ENCODE data around the gene DISC1.

DNA sequence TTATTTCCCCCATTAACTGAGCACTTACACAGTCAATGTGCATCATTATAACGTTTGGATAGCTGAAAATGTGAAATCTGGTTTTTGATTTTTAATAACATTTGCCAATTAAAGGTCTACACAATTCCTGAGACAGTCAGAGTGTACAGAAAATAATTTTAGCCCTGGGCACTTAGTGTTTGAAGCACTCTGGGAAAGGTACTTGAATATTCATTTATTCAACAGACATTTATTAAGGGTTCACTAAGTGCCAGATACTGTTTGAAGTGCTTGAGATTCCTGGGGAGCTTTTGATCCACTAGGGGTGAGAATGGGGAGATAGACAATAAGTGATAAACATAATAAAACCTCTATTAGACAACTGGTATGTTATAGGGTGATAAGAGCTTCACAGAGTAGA lies 141.8 kb downstream of the DISC1 start:
- no peak for TF ChIP-seq YY1 (IDR thresholded peaks at IDR 0.05; ENCODE audit: low read depth)
- TF ChIP-seq, protein P1, sequence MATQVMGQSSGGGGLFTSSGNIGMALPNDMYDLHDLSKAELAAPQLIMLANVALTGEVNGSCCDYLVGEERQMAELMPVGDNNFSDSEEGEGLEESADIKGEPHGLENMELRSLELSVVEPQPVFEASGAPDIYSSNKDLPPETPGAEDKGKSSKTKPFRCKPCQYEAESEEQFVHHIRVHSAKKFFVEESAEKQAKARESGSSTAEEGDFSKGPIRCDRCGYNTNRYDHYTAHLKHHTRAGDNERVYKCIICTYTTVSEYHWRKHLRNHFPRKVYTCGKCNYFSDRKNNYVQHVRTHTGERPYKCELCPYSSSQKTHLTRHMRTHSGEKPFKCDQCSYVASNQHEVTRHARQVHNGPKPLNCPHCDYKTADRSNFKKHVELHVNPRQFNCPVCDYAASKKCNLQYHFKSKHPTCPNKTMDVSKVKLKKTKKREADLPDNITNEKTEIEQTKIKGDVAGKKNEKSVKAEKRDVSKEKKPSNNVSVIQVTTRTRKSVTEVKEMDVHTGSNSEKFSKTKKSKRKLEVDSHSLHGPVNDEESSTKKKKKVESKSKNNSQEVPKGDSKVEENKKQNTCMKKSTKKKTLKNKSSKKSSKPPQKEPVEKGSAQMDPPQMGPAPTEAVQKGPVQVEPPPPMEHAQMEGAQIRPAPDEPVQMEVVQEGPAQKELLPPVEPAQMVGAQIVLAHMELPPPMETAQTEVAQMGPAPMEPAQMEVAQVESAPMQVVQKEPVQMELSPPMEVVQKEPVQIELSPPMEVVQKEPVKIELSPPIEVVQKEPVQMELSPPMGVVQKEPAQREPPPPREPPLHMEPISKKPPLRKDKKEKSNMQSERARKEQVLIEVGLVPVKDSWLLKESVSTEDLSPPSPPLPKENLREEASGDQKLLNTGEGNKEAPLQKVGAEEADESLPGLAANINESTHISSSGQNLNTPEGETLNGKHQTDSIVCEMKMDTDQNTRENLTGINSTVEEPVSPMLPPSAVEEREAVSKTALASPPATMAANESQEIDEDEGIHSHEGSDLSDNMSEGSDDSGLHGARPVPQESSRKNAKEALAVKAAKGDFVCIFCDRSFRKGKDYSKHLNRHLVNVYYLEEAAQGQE (IDR thresholded peaks at IDR 0.05; ENCODE audit: low read depth), result no peak
- no peak for TF ChIP-seq EP300 (IDR thresholded peaks at IDR 0.05; ENCODE audit: borderline replicate concordance)
- TF ChIP-seq ZBTB7A (IDR thresholded peaks at IDR 0.05; ENCODE audit: low read depth), result no peak
- no peak for TF ChIP-seq CREB1 (IDR thresholded peaks at IDR 0.05; ENCODE audit: low read depth)
- no peak for TF ChIP-seq FOXM1 (IDR thresholded peaks at IDR 0.05; ENCODE audit: borderline replicate concordance, low read depth)
- no peak for TF ChIP-seq EGR1 (IDR thresholded peaks at IDR 0.05)
- TF ChIP-seq CEBPB (IDR thresholded peaks at IDR 0.05), result no peak
- TF ChIP-seq, protein P2, sequence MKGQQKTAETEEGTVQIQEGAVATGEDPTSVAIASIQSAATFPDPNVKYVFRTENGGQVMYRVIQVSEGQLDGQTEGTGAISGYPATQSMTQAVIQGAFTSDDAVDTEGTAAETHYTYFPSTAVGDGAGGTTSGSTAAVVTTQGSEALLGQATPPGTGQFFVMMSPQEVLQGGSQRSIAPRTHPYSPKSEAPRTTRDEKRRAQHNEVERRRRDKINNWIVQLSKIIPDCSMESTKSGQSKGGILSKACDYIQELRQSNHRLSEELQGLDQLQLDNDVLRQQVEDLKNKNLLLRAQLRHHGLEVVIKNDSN (IDR thresholded peaks at IDR 0.05), result no peak
- no peak for TF ChIP-seq TCF12 (IDR thresholded peaks at IDR 0.05; ENCODE audit: low read depth)
- TF ChIP-seq, protein P3, sequence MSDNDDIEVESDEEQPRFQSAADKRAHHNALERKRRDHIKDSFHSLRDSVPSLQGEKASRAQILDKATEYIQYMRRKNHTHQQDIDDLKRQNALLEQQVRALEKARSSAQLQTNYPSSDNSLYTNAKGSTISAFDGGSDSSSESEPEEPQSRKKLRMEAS (IDR thresholded peaks at IDR 0.05), result no peak
- no peak for TF ChIP-seq TAF1 (IDR thresholded peaks at IDR 0.05; ENCODE audit: low read depth)
- TF ChIP-seq NFIC (IDR thresholded peaks at IDR 0.05), result no peak
- no peak for TF ChIP-seq RAD21 (IDR thresholded peaks at IDR 0.05; ENCODE audit: low read depth)

All from Ishikawa (cell line).